K562 (cell line): Measurements from ENCODE around the gene FAM149A. TPM values are rescaled to one million over a fixed set of nuclear protein-coding genes. Genes with fewer than 3 reads are reported as not detected.

Experiments
- ATAC-seq: fragments of 200-7000 bp; cut with Tn5 transposase; 3 replicates; pipeline ENCODE4 v1.9.1; 2020; ENCODE audit warnings: moderate library complexity
- BruUV-seq: library from RNA; stranded (reverse); fragments of 400-500 nt; replicated peaks from 2 replicates; lab custom pipeline; 2021; lab: Mats Ljungman, UMichigan
- CTCF ChIA-PET: fragments of 300-600 bp; formaldehyde crosslinking; extraction: SDS; loops from one replicate; lab custom pipeline; 2021; ENCODE audit warnings: low intra/inter-chr PET ratio; lab: Yijun Ruan, JAX
- POLR2A ChIA-PET: fragments of 300-600, 350-650 bp; sonication (Branson Sonifier 250); formaldehyde crosslinking; extraction: SDS; loops from one replicate; lab custom pipeline; 2021; ENCODE audit warnings: antibody characterized with exemption, inconsistent platforms; lab: Yijun Ruan, JAX
- DNase-seq, 4 experiments: peaks; one replicate each; pipeline versions ENCODE4 v3.0.0 to v3.0.0-alpha.2; 2011 to 2018; ENCODE audit warnings: low spot score in 3 of 4, mixed read lengths in 3 of 4; ENCODE audit errors: extremely low read depth in 1 of 4
- FAIRE-seq: peaks from 2 replicates; lab custom pipeline; 2011; peaks lifted over from hg19 to GRCh38; lab: Jason Lieb, UNC
- H2AFZ ChIP-seq: 2 replicates; pipeline ENCODE4 v1.6.0; 2011; ENCODE audit warnings: low read depth, low read length, control low read depth, inconsistent platforms
- H3K27ac ChIP-seq: fragments of 200-600 bp; 3 replicates; pipeline ENCODE4 v1.8.0; 2011; ENCODE audit warnings: low read depth, mild to moderate bottlenecking, control low read depth, inconsistent platforms, low read length, moderate library complexity, mixed read lengths; ENCODE audit errors: extremely low read depth
- H3K27me3 ChIP-seq, 2 experiments: fragments of 300-600 bp in 1 of 2; 2 replicates in 1 of 2; 3 replicates in 1 of 2; pipeline versions ENCODE4 v1.6.0 to v1.8.0; 2011; ENCODE audit warnings: inconsistent platforms in 2 of 2, low read length in 2 of 2, mild to moderate bottlenecking in 1 of 2, mixed read lengths in 1 of 2, moderate library complexity in 1 of 2; ENCODE audit not compliant: control insufficient read depth in 2 of 2, insufficient read depth in 2 of 2
- H3K36me3 ChIP-seq: fragments of 300-600 bp; 3 replicates; pipeline ENCODE4 v1.8.0; 2011; ENCODE audit warnings: mild to moderate bottlenecking, low read length, inconsistent platforms; ENCODE audit not compliant: control insufficient read depth, insufficient read depth
- H3K4me1 ChIP-seq, 2 experiments: fragments of 200-600 bp in 1 of 2; replicated peaks in 1 of 2; 2 replicates in 1 of 2; 3 replicates in 1 of 2; pipeline versions ENCODE4 v1.5.1 to v1.8.0; 2011; ENCODE audit warnings: inconsistent platforms in 2 of 2, low read length in 2 of 2, mild to moderate bottlenecking in 1 of 2, mixed read lengths in 1 of 2, moderate library complexity in 1 of 2; ENCODE audit not compliant: control insufficient read depth in 2 of 2, insufficient read depth in 2 of 2
- H3K4me2 ChIP-seq: 2 replicates; pipeline ENCODE4 v1.6.1; 2011; ENCODE audit warnings: low read length, control low read depth, inconsistent platforms, mixed read lengths; ENCODE audit not compliant: insufficient read depth
- H3K4me3 ChIP-seq: fragments of 200-600 bp; sonication (generic), shearing (Covaris generic); 2 replicates; pipeline ENCODE4 v1.5.1; 2016; ENCODE audit warnings: control low read depth, inconsistent platforms
- H3K79me2 ChIP-seq: fragments of 200-600 bp; 3 replicates; pipeline ENCODE4 v1.8.0; 2011; ENCODE audit warnings: low read length, inconsistent platforms; ENCODE audit not compliant: control insufficient read depth, insufficient read depth
- H3K9ac ChIP-seq, 2 experiments: 2 replicates each; pipeline versions ENCODE4 v1.6.0 to v1.6.1; 2011; ENCODE audit warnings: low read depth in 2 of 2, low read length in 2 of 2, control low read depth in 1 of 2, inconsistent platforms in 1 of 2, mild to moderate bottlenecking in 1 of 2, mixed read lengths in 1 of 2; ENCODE audit not compliant: insufficient read depth in 1 of 2
- H3K9me1 ChIP-seq: one replicate; pipeline ENCODE4 v1.6.0; 2011; ENCODE audit warnings: inconsistent platforms, mild to moderate bottlenecking, low read length, moderate library complexity; ENCODE audit not compliant: control insufficient read depth, insufficient read depth
- H3K9me3 ChIP-seq: replicated peaks from 2 replicates; pipeline ENCODE4 v1.5.1; 2011; ENCODE audit warnings: low read depth, low read length, inconsistent platforms; ENCODE audit not compliant: control insufficient read depth, insufficient read depth
- H4K20me1 ChIP-seq: replicated peaks from 2 replicates; pipeline ENCODE4 v1.6.1; 2011; ENCODE audit warnings: low read length, inconsistent platforms, mixed read lengths; ENCODE audit not compliant: control insufficient read depth, insufficient read depth
- BACH1 ChIP-seq: fragments of 200-800 bp; sonication (Bioruptor generic); IDR thresholded peaks from 2 replicates; pipeline ENCODE4 v1.6.1; 2016; ENCODE audit warnings: missing genetic modification characterization, missing compliant biosample characterization
- CBFB ChIP-seq: sonication (generic); formaldehyde crosslinking; IDR thresholded peaks from 2 replicates; pipeline ENCODE4 v1.4.0; 2020; ENCODE audit warnings: mild to moderate bottlenecking, missing genetic modification reagents
- HDAC1 ChIP-seq, 2 experiments: fragments of 450-650 bp; IDR thresholded peaks; 2 replicates each; pipeline ENCODE4 v1.6.1; 2016 to 2017; ENCODE audit warnings: inconsistent platforms in 1 of 2, mild to moderate bottlenecking in 1 of 2, moderate library complexity in 1 of 2
- HNRNPL ChIP-seq: fragments of 200-400 bp; formaldehyde crosslinking; IDR thresholded peaks from 2 replicates; pipeline ENCODE4 v1.6.1; 2017; ENCODE audit warnings: low read depth, mild to moderate bottlenecking, low read length
- HOXB6 ChIP-seq: fragments of 250-450 bp; sonication (Bioruptor Pico); IDR thresholded peaks from 2 replicates; pipeline ENCODE4 v1.5.1; 2022; ENCODE audit warnings: mild to moderate bottlenecking, borderline replicate concordance
- MAFK ChIP-seq: IDR thresholded peaks from 2 replicates; pipeline ENCODE4 v1.6.1; 2011; ENCODE audit warnings: low read length, improper control_type of control experiment
- MTA3 ChIP-seq: fragments of 450-650 bp; formaldehyde crosslinking; IDR thresholded peaks from 2 replicates; pipeline ENCODE4 v1.6.1; 2017; ENCODE audit warnings: mild to moderate bottlenecking, borderline replicate concordance
- MTF1 ChIP-seq: fragments of 250-450 bp; sonication (Bioruptor Pico); IDR thresholded peaks from 2 replicates; pipeline ENCODE4 v1.9.0; 2021; ENCODE audit warnings: moderate library complexity, mild to moderate bottlenecking, inconsistent platforms, borderline replicate concordance
- POLR2G ChIP-seq: fragments of 200-400 bp; formaldehyde crosslinking; IDR thresholded peaks from 2 replicates; pipeline ENCODE4 v1.6.1; 2017; ENCODE audit warnings: low read depth, mild to moderate bottlenecking, antibody characterized with exemption, low read length, moderate library complexity
- RBM39 ChIP-seq: fragments of 200-400 bp; formaldehyde crosslinking; optimal IDR thresholded peaks from 2 replicates; pipeline ENCODE3; 2018; ENCODE audit warnings: low read depth, low read length
- RCOR1 ChIP-seq, 2 experiments: IDR thresholded peaks; 2 replicates each; pipeline ENCODE4 v1.6.1; 2012; ENCODE audit warnings: low read depth in 2 of 2, low read length in 2 of 2, borderline replicate concordance in 1 of 2, improper control_type of control experiment in 1 of 2
- ZC3H11A ChIP-seq: IDR thresholded peaks from 2 replicates; pipeline ENCODE4 v1.6.1; 2012; ENCODE audit warnings: low read depth, low read length, improper control_type of control experiment
- ZKSCAN3 ChIP-seq: fragments of 250-450 bp; sonication (Bioruptor Pico); IDR thresholded peaks from 2 replicates; pipeline ENCODE4 v1.4.0; 2020
- ZNF589 ChIP-seq: fragments of 200-800 bp; sonication (Bioruptor generic); IDR thresholded peaks from 2 replicates; pipeline ENCODE4 v1.6.1; 2016; ENCODE audit warnings: low read depth, missing genetic modification characterization, missing compliant biosample characterization
- WGBS: fragments of 100-300 bp; shearing (Covaris generic); methylation state at CpG from one replicate; pipeline ENCODE4 v1.1.6; 2016; ENCODE audit warnings: low coverage, mixed read lengths; ENCODE audit not compliant: insufficient coverage; ENCODE audit errors: missing lambda C conversion rate; 5-methylcytosine and 5-hydroxymethylcytosine counted together
- in situ Hi-C: fragments of 300-500 bp; cut with MboI; formaldehyde crosslinking; loops from 4 replicates; pipeline ENCODE4 v1.15.0; 2018; ENCODE audit warnings: inconsistent platforms, mixed read lengths
- intact Hi-C: fragments of 100-400 bp; cut with micrococcal nuclease; formaldehyde crosslinking; loops from 2 replicates; pipeline ENCODE4 v1.14.2; 2022
- polyA plus RNA-seq, 8 experiments: library from polyadenylated mRNA; depleted of rRNA in 4 of 8; stranded (reverse) in 5 of 8; unstranded in 3 of 8; fragments of >200 nt; fragmentation: Nextera tagmentation in 2 of 8; fragmentation: Illumina TruSeq in 1 of 8; extraction: Ambion mirVana in 2 of 8; extraction: Trizol in 1 of 8; gene quantifications; 2 replicates each; pipeline versions ENCODE4 v1.2.1 to v1.2.3, GENCODE V29; 2011 to 2014; ENCODE audit warnings: inconsistent platforms in 1 of 8, missing spikeins in 1 of 8
- total RNA-seq, 7 experiments: library from RNA; depleted of rRNA in 6 of 7; stranded (reverse); fragments of >200 nt in 6 of 7; fragmentation: Illumina TruSeq in 2 of 7; extraction: Trizol in 2 of 7; gene quantifications; 2 replicates each; pipeline versions ENCODE4 v1.2.1 to v1.2.3, GENCODE V29; 2011 to 2021; ENCODE audit warnings: low replicate concordance in 1 of 7
- TF ChIP-seq, protein P1 (sequence below): fragments of 450-650 bp; IDR thresholded peaks from 2 replicates; pipeline ENCODE4 v1.6.1; 2016; ENCODE audit warnings: antibody characterized with exemption

FAM149A gene
- total and polyA plus RNA-seq, 9 of the 15 experiments (the other 6 are each of a cell fraction or from before 2014, with no cell fraction given), result not detected

DNA sequence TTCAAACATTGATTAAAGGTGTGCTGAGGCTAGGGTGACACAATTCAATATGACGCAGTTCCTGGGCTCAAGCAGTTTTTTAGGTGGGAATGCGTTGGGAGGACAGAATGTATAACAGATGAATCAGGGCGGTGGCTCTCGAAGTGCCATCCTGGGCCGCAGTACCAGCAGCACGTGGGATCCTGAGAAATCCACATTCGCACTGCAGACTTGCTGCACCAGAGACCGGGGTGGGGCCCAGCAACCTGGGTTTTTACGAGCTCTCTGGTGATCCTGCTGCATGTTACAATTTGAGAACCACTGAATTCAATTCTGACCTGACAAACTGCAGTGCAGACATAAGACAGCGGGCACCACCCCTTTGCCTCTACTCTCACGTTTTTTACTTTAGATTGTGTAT, 30.4 kb downstream of the FAM149A start:
- FAIRE-seq, result no peak
- Histone ChIP-seq H3K9me3 (no peaks in the 10 kb centered on the region), H4K20me1 (no peaks in the 10 kb centered on the region), H2AFZ (no peak overlapping the region), H3K4me1 (no peaks in the 10 kb centered on the region), H3K27me3 (peaks cover 15 to 33% of the 10 kb centered on the region in 2 experiments), H3K79me2 (no peaks in the 10 kb centered on the region), H3K27ac (no peak overlapping the region), H3K36me3 (no peaks in the 10 kb centered on the region), H3K9me1 (no peaks in the 10 kb centered on the region), H3K4me2 (no peak overlapping the region), H3K9ac (no peak overlapping the region), H3K4me3 (no peak overlapping the region)
- ChIA-PET CTCF (no interaction called here), POLR2A (interaction anchor here (0.6 to 1.1 kb wide), 2 partner anchors 70 to 95 kb away, joined by 3 read pairs; no protein-coding TSS in a partner anchor)
- intact Hi-C loops (loop anchor here (10.0 kb wide), 1 partner anchor 490 kb away; no protein-coding TSS in a partner anchor), in situ Hi-C loops (no loop called here)
- no TSS peak for BruUV-seq
- no peak for DNase-seq
- ATAC-seq, result no peak
- 2% methylated on average over 11 of the region's 11 CpGs for WGBS
- no peak for TF ChIP-seq MAFK
- TF ChIP-seq HDAC1 (IDR thresholded peaks at IDR 0.05), result no peak
- no peak for TF ChIP-seq POLR2G
- TF ChIP-seq BACH1 (tag), result no peak
- TF ChIP-seq ZKSCAN3, result no peak
- TF ChIP-seq ZNF589 (CRISPR knock-in tag), result no peak
- no peak for TF ChIP-seq ZC3H11A
- no peak for TF ChIP-seq CBFB (CRISPR knock-in tag)
- no peak for TF ChIP-seq HOXB6 (CRISPR knock-in tag)
- TF ChIP-seq MTF1 (CRISPR knock-in tag), result no peak
- TF ChIP-seq, protein P1, sequence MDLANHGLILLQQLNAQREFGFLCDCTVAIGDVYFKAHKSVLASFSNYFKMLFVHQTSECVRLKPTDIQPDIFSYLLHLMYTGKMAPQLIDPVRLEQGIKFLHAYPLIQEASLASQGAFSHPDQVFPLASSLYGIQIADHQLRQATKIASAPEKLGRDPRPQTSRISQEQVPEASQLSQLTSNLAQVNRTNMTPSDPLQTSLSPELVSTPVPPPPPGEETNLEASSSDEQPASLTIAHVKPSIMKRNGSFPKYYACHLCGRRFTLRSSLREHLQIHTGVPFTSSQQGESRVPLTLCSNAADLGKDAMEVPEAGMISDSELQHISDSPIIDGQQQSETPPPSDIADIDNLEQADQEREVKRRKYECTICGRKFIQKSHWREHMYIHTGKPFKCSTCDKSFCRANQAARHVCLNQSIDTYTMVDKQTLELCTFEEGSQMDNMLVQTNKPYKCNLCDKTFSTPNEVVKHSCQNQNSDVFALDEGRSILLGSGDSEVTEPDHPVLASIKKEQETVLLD, result no peak
- no peak for TF ChIP-seq RCOR1 (IDR thresholded peaks at IDR 0.05; ENCODE audit: borderline replicate concordance in 1 of 2, low read depth in 2 of 2, low read length in 2 of 2)
- no peak for TF ChIP-seq RBM39
- TF ChIP-seq MTA3, result no peak
- TF ChIP-seq HNRNPL, result no peak
